ENCODE data around the gene ERBB4.

GRCh38 chr2:212142631-212143030 lies 396.0 kb downstream of the ERBB4 start:
- TF ChIP-seq EZH2 (IDR thresholded peaks at IDR 0.05; ENCODE audit: low read depth, low read length, severe bottlenecking) (no peak), POLR2AphosphoS5 (IDR thresholded peaks at IDR 0.05; ENCODE audit: low read depth, low read length) (no peak), ATF3 (IDR thresholded peaks at IDR 0.05; ENCODE audit: insufficient read depth, low read depth, low read length) (no peak), SUZ12 (IDR thresholded peaks at IDR 0.05; ENCODE audit: low read length) (no peak), JUND (IDR thresholded peaks at IDR 0.05; ENCODE audit: low read length) (no peak)
- TF ChIP-seq, protein P1, sequence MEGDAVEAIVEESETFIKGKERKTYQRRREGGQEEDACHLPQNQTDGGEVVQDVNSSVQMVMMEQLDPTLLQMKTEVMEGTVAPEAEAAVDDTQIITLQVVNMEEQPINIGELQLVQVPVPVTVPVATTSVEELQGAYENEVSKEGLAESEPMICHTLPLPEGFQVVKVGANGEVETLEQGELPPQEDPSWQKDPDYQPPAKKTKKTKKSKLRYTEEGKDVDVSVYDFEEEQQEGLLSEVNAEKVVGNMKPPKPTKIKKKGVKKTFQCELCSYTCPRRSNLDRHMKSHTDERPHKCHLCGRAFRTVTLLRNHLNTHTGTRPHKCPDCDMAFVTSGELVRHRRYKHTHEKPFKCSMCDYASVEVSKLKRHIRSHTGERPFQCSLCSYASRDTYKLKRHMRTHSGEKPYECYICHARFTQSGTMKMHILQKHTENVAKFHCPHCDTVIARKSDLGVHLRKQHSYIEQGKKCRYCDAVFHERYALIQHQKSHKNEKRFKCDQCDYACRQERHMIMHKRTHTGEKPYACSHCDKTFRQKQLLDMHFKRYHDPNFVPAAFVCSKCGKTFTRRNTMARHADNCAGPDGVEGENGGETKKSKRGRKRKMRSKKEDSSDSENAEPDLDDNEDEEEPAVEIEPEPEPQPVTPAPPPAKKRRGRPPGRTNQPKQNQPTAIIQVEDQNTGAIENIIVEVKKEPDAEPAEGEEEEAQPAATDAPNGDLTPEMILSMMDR (IDR thresholded peaks at IDR 0.05; ENCODE audit: control extremely low read depth in 1 of 3, insufficient read depth in 1 of 3, low read depth in 1 of 3, low read length in 3 of 3), result no peak
